GM18502 (cell line): ENCODE measurements around the gene KCNG4.

Experiments
- ATAC-seq: cut with Tn5 transposase; IDR thresholded peaks from one replicate; pipeline ENCODE4 v1.9.1; 2021; ENCODE audit warnings: mild to moderate bottlenecking; ENCODE audit not compliant: unreplicated experiment, poor library complexity

The KCNG4 gene

DNA sequence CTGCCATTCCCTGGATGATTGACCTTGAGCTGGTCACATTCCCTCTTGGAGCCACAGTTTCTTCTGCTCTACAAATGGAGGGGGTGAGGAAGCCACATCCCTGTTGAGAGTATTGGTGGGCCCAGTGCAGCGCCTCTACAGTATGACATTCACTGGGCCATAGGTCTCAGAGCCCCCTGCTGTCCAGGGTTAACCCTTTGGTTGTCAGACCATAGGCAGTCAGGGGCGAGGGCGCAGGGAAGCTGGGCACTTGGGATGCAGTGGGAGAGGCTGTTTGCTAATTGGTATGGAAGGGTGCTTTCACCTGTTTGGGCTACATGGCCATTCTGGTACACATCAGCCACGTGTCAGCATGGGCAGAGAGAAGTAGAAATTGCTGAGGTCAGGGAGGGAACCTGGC is 27.6 kb upstream of the KCNG4 start:
- no peak for ATAC-seq

DNA sequence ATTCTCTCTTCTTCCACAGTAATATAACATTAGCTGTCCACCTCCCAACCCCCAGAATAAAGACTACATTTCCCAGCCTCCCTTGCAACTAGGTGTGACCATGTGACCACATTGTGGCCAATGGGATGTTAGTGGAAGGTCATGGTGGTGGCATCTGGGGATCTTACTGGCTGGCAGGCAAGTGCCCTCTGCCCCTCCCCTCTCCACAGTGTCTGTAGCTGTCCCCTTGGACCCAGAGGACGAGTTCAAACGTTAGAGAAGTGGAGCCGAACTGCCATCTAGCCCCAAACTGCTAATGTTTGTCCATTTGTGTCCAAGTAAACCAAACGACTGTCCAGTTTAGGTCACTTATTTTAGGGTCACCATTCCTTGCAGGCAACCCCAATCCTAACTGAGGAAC is 26.6 kb upstream of the KCNG4 start:
- no peak for ATAC-seq

DNA sequence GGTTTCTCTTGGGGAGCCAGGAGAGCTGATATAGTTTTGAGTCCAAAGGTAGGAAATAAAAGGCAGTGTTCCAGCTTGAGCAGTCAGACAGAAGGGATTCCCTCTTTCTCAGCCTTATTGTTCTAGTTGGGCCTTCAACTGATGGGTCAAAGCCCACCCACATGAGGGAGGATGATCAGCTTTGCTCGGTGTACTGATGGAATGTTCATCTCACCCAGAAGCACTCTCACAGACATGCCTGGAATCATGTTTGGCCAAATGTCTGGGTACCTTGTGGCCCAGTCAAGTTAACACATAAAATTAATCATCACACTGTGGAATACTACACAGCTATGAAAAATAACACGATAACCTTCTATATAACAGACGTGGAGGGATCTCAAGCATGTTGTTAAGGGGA is 23.1 kb upstream of the KCNG4 start:
- no peak for ATAC-seq

DNA sequence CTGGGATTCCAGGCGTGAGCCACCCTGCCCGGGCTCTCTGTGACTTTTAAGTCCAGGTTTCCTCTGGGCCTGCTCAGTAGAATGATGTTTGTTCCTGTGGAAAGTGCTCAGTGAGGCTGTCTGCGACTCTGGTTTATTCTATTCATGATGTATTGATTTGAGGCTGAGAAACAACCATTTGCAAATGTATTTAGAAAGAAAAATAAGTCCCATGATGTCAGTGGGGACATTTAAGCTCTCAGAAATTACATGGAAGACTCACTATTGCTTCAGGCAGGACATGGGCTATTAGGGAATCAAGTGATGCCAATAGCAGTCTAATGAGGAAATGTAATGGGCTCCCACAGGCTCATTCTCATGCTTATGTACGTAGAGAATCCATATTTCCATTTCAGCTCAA is 22.2 kb upstream of the KCNG4 start:
- no peak for ATAC-seq

DNA sequence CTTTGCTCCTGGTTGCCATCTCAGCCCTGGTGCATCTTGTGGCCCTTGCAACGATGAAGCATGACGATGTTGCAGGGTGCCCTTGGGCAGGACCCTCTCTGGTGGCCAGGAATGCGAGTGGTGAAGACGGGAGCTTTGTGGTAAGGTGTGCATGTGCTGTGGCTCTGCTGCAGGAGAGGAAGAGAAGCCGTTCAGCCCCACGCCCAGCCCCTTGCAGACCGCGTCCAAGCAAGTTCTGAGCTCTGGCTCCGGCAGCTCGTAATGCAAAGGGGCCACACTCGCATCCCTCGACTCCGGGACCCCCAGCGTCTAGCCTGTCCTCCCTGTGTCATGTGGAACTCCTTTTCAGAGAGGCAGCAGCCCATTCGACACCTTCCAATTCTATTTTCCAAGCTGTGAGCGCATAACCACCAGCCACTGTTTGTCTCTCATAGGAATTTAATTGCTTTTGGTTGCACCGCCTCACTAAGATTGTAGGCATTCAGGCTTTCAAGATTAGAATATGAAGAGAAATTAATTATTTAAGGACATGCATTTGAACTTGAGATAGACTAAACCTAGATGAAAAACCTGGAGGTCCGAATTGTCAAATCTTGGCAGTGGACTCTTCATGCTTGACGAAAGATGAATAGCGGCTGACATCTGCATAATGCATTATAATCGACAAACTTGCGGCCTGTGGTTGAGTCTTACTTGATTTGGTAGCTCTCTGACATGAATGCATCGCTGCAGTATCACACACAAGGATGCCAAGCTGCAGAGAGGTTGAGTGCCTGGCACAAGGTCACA is 21.1 kb upstream of the KCNG4 start:
- no peak for ATAC-seq

DNA sequence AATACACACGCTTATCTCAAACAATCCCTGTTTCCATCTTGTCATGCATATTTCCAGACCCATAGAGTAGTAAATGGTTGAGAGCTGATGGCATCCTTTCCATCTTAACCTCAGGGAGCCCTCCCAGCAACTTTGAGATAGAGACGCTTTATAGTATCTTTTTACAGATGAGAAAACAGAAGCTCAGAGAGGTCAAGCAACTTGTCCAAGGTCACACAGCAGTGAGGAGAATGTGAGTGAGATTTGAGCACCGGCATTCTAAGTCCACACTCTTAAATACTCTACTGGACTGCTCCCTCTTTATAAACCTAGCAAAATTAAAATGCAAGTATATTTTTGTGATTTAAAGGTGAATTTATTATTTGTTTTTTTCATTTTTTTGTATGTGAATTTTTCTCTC is 19.9 kb upstream of the KCNG4 start:
- ATAC-seq, result no peak

DNA sequence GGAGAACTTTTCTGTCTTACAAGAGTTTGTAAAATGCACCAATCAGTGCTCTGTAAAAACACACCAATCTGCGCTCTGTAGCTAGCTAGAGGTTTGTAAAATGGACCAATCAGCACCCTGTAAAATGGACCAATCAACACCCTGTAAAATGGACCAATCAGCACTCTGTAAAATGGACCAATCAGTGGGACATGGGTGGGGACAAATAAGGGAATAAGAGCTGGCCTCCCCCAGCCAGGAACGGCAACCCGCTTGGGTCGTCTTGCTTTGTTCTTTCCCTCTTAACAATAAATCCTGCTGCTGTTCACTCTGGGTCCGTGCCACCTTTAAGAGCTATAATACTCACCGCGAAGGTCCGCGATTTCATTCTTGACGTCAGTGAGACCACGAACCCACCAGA is 18.5 kb upstream of the KCNG4 start:
- no peak for ATAC-seq

DNA sequence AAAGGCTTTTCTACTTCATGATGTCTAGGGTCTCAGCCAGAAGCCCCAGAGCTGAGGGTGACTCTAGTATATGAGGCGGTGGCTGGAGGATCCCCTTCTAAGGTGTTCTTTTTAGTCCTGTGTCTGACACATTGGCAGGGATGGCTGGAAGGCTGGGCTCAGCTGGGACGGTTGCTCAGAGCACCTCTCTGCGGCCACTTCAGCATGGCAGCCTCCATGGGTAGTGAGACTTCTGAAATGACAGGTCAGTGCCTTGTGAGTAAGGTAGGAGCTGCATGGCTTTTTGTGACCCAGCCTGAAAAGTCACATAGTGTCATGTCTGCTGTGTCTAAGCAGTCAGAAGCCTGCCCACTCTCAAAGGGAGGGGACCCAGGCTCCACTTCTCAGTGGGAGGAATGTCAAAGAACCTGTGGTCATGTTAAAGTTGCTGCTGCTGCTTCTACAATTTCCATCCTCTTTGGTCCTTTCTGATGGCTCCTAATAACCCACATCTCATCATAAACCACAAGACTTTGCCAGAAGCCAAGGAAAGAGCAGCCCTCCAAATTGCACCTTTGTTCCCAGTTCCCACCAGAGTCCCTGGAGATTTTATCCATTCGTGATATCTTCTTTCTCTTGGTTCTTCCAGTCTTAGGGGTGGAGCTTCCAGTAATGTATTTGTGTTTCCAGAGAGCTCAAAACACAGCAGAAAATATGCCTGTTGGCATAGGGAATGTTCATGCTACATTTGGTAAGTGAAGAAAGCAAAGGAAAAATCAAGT is 15.4 kb upstream of the KCNG4 start:
- no peak for ATAC-seq

DNA sequence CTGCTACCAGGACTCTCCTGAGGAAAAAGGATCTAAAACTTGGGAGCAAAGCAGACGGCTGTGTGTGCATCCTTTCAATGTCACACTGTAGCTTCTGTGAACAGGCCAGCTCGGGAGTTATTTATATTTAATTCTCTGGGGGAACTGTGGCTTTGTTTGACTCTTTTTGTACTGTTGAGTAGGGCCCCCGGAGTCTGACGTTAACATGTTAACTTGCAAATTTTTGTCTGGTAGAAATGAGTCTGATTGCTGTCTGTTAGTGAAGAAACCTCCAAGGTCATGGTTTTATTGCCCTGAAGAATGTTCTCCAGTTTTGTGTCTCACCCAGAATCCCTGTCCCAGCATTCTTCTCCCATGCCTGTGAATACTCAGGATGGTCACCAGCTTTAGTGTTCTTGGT is 14.2 kb upstream of the KCNG4 start:
- no peak for ATAC-seq

DNA sequence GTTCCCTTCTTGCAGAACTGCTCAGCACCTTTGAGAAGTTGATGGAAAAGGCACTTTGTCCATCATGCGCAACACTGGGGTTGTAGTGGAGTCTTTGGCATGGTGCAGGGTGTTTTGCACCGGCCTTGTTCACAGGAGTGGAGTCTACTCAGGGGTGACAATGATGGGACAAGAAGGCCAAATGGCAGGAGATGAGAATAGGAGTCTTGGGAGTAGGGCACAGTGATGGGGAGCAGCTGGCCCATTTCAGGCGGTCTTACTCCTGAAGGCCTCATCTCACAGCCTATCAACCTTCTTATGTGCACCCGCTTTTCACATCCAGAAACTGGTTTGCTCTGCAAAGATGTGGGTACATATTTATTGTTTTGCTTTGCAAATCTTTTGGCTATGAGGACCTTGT is 13.4 kb upstream of the KCNG4 start:
- ATAC-seq, result no peak

DNA sequence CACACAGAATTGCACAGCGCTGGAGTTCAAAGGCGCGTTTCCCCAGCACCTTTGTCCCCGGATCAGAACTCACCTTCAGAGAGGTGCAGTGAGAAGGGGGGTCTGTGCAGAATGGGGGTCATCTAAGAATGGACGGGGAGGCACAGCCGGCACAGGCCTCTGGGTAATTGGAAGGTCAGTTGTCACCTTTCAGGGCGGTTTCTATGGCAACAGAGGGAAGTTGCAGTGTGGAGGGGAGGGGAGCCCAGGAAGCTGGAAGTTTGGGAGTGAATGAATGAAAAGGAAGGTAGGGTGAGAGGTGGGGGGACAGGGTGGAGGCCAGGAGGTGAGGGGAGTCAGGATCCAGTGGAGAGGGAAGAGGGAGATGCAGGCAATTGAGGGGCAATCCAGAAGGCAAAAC is 12.4 kb upstream of the KCNG4 start:
- no peak for ATAC-seq

DNA sequence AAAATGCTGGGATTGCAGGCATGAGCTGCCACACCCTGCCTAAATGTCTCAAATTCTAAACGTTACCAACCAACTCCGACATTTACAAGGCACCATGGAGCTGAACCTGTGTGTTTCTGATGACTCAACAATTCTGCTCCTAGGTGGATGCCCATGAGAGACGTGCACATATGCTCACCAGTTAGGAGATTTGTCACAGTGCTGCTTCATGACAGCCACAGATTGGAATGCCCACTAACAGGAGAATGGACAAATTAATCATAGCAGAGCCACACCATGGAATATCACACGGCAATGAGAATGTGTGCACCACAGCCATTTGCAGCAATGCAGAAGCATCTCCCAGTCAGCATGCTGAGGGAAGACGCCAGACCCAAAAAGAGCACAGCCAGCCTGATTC is 8.0 kb upstream of the KCNG4 start:
- no peak for ATAC-seq

DNA sequence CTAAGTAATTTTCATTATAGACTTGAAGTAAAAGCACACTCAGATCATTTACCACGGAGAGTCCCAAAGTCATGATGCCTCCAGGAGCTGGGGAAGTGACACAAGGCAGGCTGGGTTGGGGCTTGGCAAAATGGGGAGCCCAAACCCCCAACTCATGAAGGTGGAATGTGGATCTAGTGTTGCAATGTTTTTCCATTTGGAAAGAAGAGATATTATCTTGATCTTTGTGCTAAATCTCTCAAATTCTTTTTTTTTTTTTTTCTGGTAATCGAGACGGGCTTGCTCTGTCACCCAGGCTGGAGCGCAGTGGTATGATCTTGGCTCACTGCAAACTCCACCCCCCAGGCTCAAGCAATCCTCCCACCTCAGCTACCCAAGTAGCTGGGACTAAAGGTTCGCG is 7.5 kb upstream of the KCNG4 start:
- no peak for ATAC-seq

DNA sequence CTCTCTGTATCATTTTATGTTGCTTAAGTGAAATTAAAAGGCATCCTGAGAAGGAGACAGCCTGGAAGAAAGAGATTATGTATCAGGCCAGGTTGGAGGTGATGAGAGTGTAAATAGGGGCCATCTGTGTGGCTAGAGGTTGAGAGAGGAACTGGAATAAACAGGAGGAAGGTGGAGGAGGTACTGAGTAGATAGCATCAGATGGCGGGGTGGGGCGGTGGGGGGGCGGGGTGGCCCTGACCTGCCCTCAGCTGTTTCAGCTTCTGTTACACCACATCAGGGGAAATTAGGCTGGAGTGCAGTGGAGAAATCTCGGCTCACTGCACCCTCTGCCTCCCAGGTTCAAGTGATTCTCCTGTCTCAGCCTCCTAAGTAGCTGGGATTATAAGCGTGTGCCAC is 6.9 kb upstream of the KCNG4 start:
- ATAC-seq, result no peak

DNA sequence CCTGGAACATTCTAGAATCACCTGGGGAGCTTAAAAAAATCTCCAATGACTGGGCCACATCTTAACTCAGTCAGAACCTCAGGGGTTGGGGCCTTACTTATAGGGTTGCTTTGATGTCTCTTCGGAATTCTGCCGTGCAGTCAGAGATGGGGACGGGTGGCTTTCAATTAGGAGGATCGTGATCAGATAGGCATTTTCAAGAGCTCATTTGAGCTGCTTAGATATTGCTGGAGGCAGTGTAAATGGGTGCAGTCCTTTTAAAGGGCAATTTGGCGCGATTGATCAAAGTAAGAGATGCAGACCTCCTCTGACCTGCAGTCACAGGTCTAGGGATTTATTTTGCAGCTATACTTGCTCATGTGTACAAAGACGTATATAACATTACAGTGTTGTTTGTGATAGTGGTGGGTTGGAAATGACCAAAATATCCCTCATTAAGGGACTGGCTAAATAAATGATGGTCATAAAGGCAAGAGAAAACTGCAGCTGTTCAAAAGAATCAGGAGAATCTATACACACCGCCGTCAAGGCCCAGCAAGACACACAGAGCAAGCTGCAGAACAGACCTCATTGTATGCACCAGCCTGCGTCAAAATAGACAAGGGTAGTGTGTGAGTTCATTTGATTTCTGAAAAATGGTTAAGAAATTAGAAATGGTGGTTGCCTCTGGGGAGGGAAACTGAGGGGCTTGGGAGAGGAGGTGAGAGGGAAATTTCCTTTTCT is 6.3 kb upstream of the KCNG4 start:
- no peak for ATAC-seq

DNA sequence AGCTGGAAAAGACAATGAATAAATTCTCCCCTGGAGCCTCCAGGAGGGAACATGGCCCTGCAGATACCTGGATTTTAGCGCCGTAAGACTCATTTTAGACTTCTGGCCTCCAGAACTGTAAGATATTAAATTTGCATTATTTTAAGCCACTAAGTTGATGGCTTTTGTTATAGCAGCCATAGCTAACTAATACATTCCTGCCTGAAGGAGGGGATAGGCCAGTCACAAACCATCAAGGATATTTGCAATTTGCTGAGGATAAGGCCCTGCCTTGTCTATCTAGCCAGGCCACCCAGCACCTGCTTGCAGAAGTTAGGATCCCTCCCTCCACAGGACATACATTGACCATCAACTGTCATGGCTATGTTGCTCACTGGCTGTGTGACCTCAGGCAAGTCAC is 4.9 kb upstream of the KCNG4 start:
- ATAC-seq, result no peak

DNA sequence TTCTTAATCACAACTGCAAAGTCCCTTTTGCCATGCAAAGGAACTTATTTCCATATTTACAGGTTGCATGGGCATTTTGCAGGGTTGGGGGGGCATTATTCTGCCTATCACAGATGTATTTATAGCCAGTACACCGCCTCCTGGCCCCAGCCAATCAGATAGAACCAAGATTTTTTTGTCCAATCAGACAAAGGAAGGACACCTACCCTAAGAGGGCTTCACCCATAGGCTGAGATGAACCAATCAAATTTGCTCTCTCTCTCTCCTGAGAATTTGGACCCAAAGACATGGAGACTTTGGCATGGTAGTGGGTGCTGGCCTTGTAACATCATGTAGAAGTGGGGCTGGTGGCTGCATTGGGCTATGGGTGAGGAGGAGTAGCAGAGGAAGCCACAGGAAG is 3.9 kb upstream of the KCNG4 start:
- no peak for ATAC-seq

DNA sequence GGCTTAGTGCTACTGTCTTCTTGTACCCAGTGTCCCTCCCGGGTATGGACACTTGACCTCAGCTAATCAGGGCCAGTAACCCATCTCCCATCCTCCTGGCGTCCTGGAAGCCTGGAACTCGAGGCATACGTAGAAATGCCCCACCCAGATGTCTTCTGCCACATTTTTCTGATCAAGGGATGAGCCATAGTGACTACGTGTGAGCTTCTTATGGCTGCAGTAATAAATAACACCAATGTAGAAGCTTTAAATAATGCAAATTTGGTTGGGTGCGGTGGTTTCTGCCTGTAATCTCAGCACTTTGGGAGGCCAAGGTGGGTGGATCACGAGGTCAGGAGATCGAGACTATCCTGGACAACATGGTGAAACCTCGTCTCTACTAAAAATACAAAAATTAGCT is 3.0 kb upstream of the KCNG4 start:
- no peak for ATAC-seq

DNA sequence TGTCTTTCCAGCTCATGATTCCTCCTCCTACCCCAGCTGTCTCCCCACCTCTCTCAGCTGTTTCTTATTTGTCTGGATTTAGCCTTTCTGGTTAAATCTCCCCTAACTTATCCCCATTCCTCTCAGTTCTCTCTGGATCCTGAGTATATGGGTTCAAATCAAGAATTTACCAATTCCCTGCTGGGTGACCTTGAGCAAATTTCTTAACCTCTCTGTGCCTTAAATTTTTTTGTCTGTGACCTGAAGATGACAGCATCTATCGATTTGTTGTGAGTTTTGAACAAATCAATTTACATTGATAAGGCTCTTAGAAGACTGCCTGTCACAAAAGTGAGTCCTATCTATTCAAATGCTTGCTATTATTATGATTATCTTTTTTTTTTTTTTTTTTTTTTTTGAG is 2.0 kb upstream of the KCNG4 start:
- no peak for ATAC-seq

DNA sequence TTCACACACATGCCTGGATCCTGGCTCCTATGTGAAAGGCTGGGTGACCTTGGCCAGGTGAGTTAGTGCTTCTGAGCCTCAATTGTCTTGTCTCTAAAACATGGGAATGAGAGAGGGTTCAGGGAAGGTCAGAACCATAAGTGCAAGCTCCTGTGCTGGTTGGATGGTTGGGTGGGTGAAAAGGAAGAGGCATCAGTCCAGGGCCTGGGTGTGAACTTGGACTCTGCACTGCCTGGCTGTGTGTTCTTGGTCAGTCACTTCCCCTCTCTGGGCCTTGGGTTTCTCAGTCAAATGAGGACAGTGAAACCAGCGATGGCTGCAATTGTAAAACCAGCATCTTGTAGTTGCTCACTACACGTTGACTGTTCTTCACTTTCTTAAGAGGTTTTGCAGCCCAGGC is 643 bp upstream of the KCNG4 start:
- no peak for ATAC-seq

DNA sequence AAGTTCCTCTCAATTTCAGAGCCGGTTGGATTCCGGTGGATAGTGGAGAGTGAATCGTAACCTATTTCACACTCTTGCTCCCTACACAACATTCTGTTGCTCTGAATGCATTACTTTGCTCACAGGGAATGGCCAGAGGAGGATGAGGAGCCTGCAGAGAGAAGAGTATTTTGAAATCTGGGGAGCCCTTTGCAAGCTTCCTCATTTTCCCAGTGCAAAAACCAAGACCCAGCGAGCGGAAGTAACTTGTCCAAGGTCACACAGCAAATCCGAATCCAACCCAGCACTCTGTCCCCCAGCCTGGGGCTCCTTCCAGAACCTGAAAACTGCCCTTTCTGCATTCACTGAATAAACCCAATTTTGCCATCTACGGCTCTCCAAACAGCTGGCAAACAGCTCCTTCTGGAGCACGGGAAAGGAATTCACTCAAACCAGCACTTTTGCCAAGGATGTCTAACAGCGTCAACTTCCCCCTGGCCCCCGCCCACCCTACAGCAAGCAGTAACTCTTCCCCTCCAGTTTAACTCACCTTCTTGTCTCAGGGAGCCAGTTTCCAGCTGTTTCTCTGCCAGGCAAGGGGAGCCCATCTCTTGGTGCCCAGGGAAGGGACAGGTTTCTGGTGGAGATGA is 557 bp downstream of the KCNG4 start:
- ATAC-seq, result no peak
